IgD-negative memory B cell (primary cell): ENCODE results near the gene DOK3. TPM values are rescaled to one million over a fixed set of nuclear protein-coding genes. Genes with fewer than 3 reads are reported as not detected.

ENCODE experiments used
- H3K27ac Mint-ChIP-seq, 3 donors: one replicate each; pipeline ENCODE4 v1.8.0; 2020 to 2022; ENCODE audit warnings: mild to moderate bottlenecking in 3 of 3, mixed read lengths in 3 of 3, moderate library complexity in 1 of 3
- H3K27me3 Mint-ChIP-seq: one replicate; pipeline ENCODE4 v1.8.0; 2021; ENCODE audit warnings: mixed read lengths
- H3K36me3 Mint-ChIP-seq: one replicate; pipeline ENCODE4 v1.8.0; 2020; ENCODE audit warnings: mild to moderate bottlenecking, mixed read lengths
- H3K4me1 Mint-ChIP-seq, 3 donors: one replicate each; pipeline ENCODE4 v1.8.0; 2020 to 2022; ENCODE audit warnings: mixed read lengths in 3 of 3, mild to moderate bottlenecking in 1 of 3
- H3K4me3 Mint-ChIP-seq, 4 donors: one replicate each; pipeline ENCODE4 v1.8.0; 2020 to 2022; ENCODE audit warnings: mild to moderate bottlenecking in 4 of 4, mixed read lengths in 4 of 4, moderate library complexity in 3 of 4
- H3K9me3 Mint-ChIP-seq, 3 donors: one replicate each; pipeline ENCODE4 v1.8.0; 2020 to 2021; ENCODE audit warnings: mixed read lengths in 3 of 3, mild to moderate bottlenecking in 1 of 3
- polyA plus RNA-seq: library from polyadenylated mRNA; unstranded; fragments of 300-500 nt; fragmentation: Illumina TruSeq; gene quantifications from one replicate; pipeline ENCODE4 v1.2.3, GENCODE V29; 2021

DOK3 gene
- polyA plus RNA-seq = 154 TPM

- peak within 1 kb of the TSS; percentile 92 to 100 (median 96) for H3K4me3 Mint-ChIP-seq
- peaks cover 28 to 38% (median 30%) of the 10 kb centered on the region in 3 donors for H3K4me1 Mint-ChIP-seq
- peak within 1 kb of the TSS; percentile 92 to 99 (median 98) for H3K27ac Mint-ChIP-seq
- no peaks in the 10 kb centered on the region for H3K27me3 Mint-ChIP-seq
- H3K9me3 Mint-ChIP-seq = no peaks in the 10 kb centered on the region
- peaks cover 5% of the 10 kb centered on the region for H3K36me3 Mint-ChIP-seq
These were observed at the start of gene DOK3 for GRCh38 chr5:177509381-177509951. Gene DOK3 (minus strand): TSS chr5:177509826. CDS start chr5:177509540, 286 bp downstream.

- Mint-ChIP-seq H3K4me1 (peaks cover 10 to 16% (median 14%) of the 10 kb centered on the region in 3 donors), H3K27me3 (no peaks in the 10 kb centered on the region), H3K36me3 (no peaks in the 10 kb centered on the region), H3K9me3 (no peaks in the 10 kb centered on the region), H3K27ac (no peak overlapping the region), H3K4me3 (no peak overlapping the region)
These were observed 48.2 kb upstream of the DOK3 start for GRCh38 chr5:177557796-177558195.

GRCh38 chr5:177557041-177557647 is 47.5 kb upstream of the DOK3 start:
- H3K27me3 Mint-ChIP-seq = no peaks in the 10 kb centered on the region
- peak overlapping the region in 1 of 3 donors; percentile 86 for H3K27ac Mint-ChIP-seq
- no peaks in the 10 kb centered on the region for H3K9me3 Mint-ChIP-seq
- H3K4me3 Mint-ChIP-seq = no peak overlapping the region
- H3K36me3 Mint-ChIP-seq = no peaks in the 10 kb centered on the region
- peaks cover 14 to 20% (median 20%) of the 10 kb centered on the region in 3 donors for H3K4me1 Mint-ChIP-seq

- H3K27me3 Mint-ChIP-seq = no peaks in the 10 kb centered on the region
- H3K9me3 Mint-ChIP-seq = no peaks in the 10 kb centered on the region
- H3K4me3 Mint-ChIP-seq = peak overlapping the region in 1 of 4 donors; percentile 93
- peaks cover 18 to 23% (median 21%) of the 10 kb centered on the region in 3 donors for H3K4me1 Mint-ChIP-seq
- H3K36me3 Mint-ChIP-seq = no peaks in the 10 kb centered on the region
- no peak overlapping the region for H3K27ac Mint-ChIP-seq
These were observed 46.0 kb upstream of the DOK3 start for GRCh38 chr5:177555665-177556064.

GRCh38 chr5:177555228-177555627 is 45.6 kb upstream of the DOK3 start:
- Mint-ChIP-seq H3K27me3 (no peaks in the 10 kb centered on the region), H3K36me3 (no peaks in the 10 kb centered on the region), H3K4me1 (peaks cover 20 to 25% (median 21%) of the 10 kb centered on the region in 3 donors), H3K4me3 (peak overlapping the region; percentile 56 to 97 (median 86)), H3K9me3 (no peaks in the 10 kb centered on the region), H3K27ac (peak overlapping the region in 1 of 3 donors; percentile 95)

GRCh38 chr5:177554474-177555111 is 45.0 kb upstream of the DOK3 start, which contains the start of gene FAM193B:
Gene FAM193B (minus strand): TSS chr5:177554563. CDS start chr5:177554458, 105 bp downstream.
- Mint-ChIP-seq H3K4me1 (peaks cover 21 to 27% (median 22%) of the 10 kb centered on the region in 3 donors), H3K9me3 (no peaks in the 10 kb centered on the region), H3K4me3 (peak within 1 kb of the TSS; percentile 79 to 97 (median 95)), H3K27me3 (no peaks in the 10 kb centered on the region), H3K27ac (peak within 1 kb of the TSS; percentile 51 to 95 (median 93)), H3K36me3 (no peaks in the 10 kb centered on the region)

- peak overlapping the region; percentile 77 to 93 (median 85) for H3K4me3 Mint-ChIP-seq
- H3K27me3 Mint-ChIP-seq = no peaks in the 10 kb centered on the region
- H3K9me3 Mint-ChIP-seq = no peaks in the 10 kb centered on the region
- H3K4me1 Mint-ChIP-seq = peaks cover 21 to 27% (median 22%) of the 10 kb centered on the region in 3 donors
- H3K27ac Mint-ChIP-seq = peak overlapping the region in 1 of 3 donors; percentile 51
- no peaks in the 10 kb centered on the region for H3K36me3 Mint-ChIP-seq
These were observed 44.2 kb upstream of the DOK3 start for GRCh38 chr5:177553671-177554429.

- H3K4me1 Mint-ChIP-seq = peaks cover 22 to 32% (median 24%) of the 10 kb centered on the region in 3 donors
These were observed 43.3 kb upstream of the DOK3 start for GRCh38 chr5:177552839-177553455.

GRCh38 chr5:177550122-177550521 is 40.5 kb upstream of the DOK3 start:
- peaks cover 22 to 32% (median 32%) of the 10 kb centered on the region in 3 donors for H3K4me1 Mint-ChIP-seq
- H3K27me3 Mint-ChIP-seq = no peaks in the 10 kb centered on the region
- H3K4me3 Mint-ChIP-seq = peak overlapping the region in 2 of 4 donors; percentile 38 to 72
- H3K9me3 Mint-ChIP-seq = no peaks in the 10 kb centered on the region
- H3K27ac Mint-ChIP-seq = peak overlapping the region in 1 of 3 donors; percentile 46
- H3K36me3 Mint-ChIP-seq = peaks cover 3% of the 10 kb centered on the region

More at GRCh38 chr5:177552839-177553455, 43.3 kb upstream of the DOK3 start:
- H3K27ac Mint-ChIP-seq = peak overlapping the region; percentile 46 to 94 (median 51)
- peak overlapping the region; percentile 77 to 88 (median 84) for H3K4me3 Mint-ChIP-seq
- peaks cover under 1% of the 10 kb centered on the region for H3K36me3 Mint-ChIP-seq
- H3K27me3 Mint-ChIP-seq = no peaks in the 10 kb centered on the region
- no peaks in the 10 kb centered on the region for H3K9me3 Mint-ChIP-seq

- Mint-ChIP-seq H3K9me3 (no peaks in the 10 kb centered on the region), H3K27me3 (no peaks in the 10 kb centered on the region), H3K4me3 (peak overlapping the region in 1 of 4 donors; percentile 39), H3K27ac (peak overlapping the region in 1 of 3 donors; percentile 39), H3K36me3 (peaks cover 3% of the 10 kb centered on the region), H3K4me1 (peaks cover 14 to 27% (median 24%) of the 10 kb centered on the region in 3 donors)
These were observed 38.9 kb upstream of the DOK3 start for GRCh38 chr5:177548495-177548894.

- Mint-ChIP-seq H3K9me3 (no peaks in the 10 kb centered on the region), H3K4me1 (peaks cover 12 to 21% (median 17%) of the 10 kb centered on the region in 3 donors), H3K27ac (peak overlapping the region in 1 of 3 donors; percentile 3), H3K36me3 (peaks cover 5% of the 10 kb centered on the region), H3K27me3 (no peaks in the 10 kb centered on the region), H3K4me3 (peak overlapping the region in 1 of 4 donors; percentile 73)
These were observed 38.1 kb upstream of the DOK3 start for GRCh38 chr5:177547736-177548135.

GRCh38 chr5:177546258-177546741 is 36.7 kb upstream of the DOK3 start:
- no peaks in the 10 kb centered on the region for H3K27me3 Mint-ChIP-seq
- no peak overlapping the region for H3K4me3 Mint-ChIP-seq
- peaks cover 5% of the 10 kb centered on the region for H3K36me3 Mint-ChIP-seq
- peaks cover 4 to 17% (median 15%) of the 10 kb centered on the region in 3 donors for H3K4me1 Mint-ChIP-seq
- no peak overlapping the region for H3K27ac Mint-ChIP-seq
- H3K9me3 Mint-ChIP-seq = no peaks in the 10 kb centered on the region

- Mint-ChIP-seq H3K27me3 (no peaks in the 10 kb centered on the region), H3K36me3 (peaks cover 8% of the 10 kb centered on the region), H3K9me3 (no peaks in the 10 kb centered on the region), H3K27ac (no peak overlapping the region), H3K4me3 (no peak overlapping the region), H3K4me1 (peaks cover 4 to 18% (median 16%) of the 10 kb centered on the region in 3 donors)
These were observed 36.0 kb upstream of the DOK3 start for GRCh38 chr5:177545487-177546257.
